WTC11 (cell line): ENCODE measurements around the gene DIO3.

Experiments
- GABPB1 ChIP-seq: sonication (generic); formaldehyde crosslinking; IDR thresholded peaks from 2 replicates; pipeline ENCODE4 v1.8.1; 2023; ENCODE audit warnings: mild to moderate bottlenecking, missing genetic modification reagents
- TF ChIP-seq, protein P1 (sequence below): sonication (generic); formaldehyde crosslinking; IDR thresholded peaks from 2 replicates; pipeline ENCODE4 v1.8.1; 2022; ENCODE audit warnings: missing genetic modification reagents, borderline replicate concordance

DNA sequence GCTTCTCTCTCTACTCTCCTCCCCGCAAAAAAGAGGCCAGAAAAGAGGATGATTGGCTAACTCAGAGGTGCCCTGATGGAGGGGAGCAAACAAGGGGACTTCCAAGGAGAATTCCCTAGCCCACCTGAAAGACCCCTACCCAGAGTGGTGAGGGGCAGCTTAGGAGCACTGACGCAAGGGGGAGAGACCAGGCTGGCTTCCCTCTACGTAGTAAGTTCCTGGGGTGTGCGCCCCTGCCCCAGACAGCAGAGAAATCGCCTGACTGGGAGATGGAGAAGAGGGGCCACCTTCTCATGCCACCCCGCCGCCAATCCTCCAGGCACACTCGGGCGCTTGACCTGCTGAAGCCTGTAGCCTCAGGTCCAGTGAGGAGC is 2.1 kb upstream of the DIO3 start:
- TF ChIP-seq GABPB1 = no peak
- TF ChIP-seq, protein P1, sequence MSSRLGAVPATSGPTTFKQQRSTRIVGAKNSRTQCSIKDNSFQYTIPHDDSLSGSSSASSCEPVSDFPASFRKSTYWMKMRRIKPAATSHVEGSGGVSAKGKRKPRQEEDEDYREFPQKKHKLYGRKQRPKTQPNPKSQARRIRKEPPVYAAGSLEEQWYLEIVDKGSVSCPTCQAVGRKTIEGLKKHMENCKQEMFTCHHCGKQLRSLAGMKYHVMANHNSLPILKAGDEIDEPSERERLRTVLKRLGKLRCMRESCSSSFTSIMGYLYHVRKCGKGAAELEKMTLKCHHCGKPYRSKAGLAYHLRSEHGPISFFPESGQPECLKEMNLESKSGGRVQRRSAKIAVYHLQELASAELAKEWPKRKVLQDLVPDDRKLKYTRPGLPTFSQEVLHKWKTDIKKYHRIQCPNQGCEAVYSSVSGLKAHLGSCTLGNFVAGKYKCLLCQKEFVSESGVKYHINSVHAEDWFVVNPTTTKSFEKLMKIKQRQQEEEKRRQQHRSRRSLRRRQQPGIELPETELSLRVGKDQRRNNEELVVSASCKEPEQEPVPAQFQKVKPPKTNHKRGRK (CRISPR knock-in tag) = no peak
